ENCODE results near the gene DVL1.

DVL1 gene

GRCh38 chr1:1356166-1356795 lies 7.1 kb upstream of the DVL1 start:
- H3K79me2 ChIP-seq (ENCODE audit: control insufficient read depth, insufficient read depth, low read length, unreplicated experiment): peaks cover 31% of the 10 kb centered on the region
- H3K4me3 ChIP-seq (ENCODE audit: low read depth, low read length): peak overlapping the region; percentile 90
- no peaks in the 10 kb centered on the region for H3K36me3 ChIP-seq (ENCODE audit: insufficient read depth, low read length)
- H3K27me3 ChIP-seq (ENCODE audit: insufficient read depth, low read length): no peaks in the 10 kb centered on the region
- H3K4me1 ChIP-seq (ENCODE audit: control insufficient read depth, insufficient read depth, low read length, unreplicated experiment): peaks cover 45% of the 10 kb centered on the region
- H3K27ac ChIP-seq (ENCODE audit: low read depth, low read length): no peak overlapping the region; the same call in 1 of the 2 replicates
- H2AFZ ChIP-seq (ENCODE audit: low read length, unreplicated experiment): no peak overlapping the region

GRCh38 chr1:1355416-1355815 lies 6.2 kb upstream of the DVL1 start:
- Histone ChIP-seq H3K27me3 (ENCODE audit: insufficient read depth, low read length) (no peaks in the 10 kb centered on the region), H3K27ac (ENCODE audit: low read depth, low read length) (no peak overlapping the region), H3K36me3 (ENCODE audit: insufficient read depth, low read length) (no peaks in the 10 kb centered on the region), H3K4me3 (ENCODE audit: low read depth, low read length) (peak overlapping the region; percentile 90), H3K79me2 (ENCODE audit: control insufficient read depth, insufficient read depth, low read length, unreplicated experiment) (peaks cover 31% of the 10 kb centered on the region), H2AFZ (ENCODE audit: low read length, unreplicated experiment) (no peak overlapping the region), H3K4me1 (ENCODE audit: control insufficient read depth, insufficient read depth, low read length, unreplicated experiment) (peaks cover 36% of the 10 kb centered on the region)

- H3K27me3 ChIP-seq (ENCODE audit: insufficient read depth, low read length): no peaks in the 10 kb centered on the region
- H3K27ac ChIP-seq (ENCODE audit: low read depth, low read length): no peak overlapping the region
Measured at GRCh38 chr1:1354271-1355247, 5.3 kb upstream of the DVL1 start.

GRCh38 chr1:1353389-1354151 lies 4.4 kb upstream of the DVL1 start:
- H3K79me2 ChIP-seq (ENCODE audit: control insufficient read depth, insufficient read depth, low read length, unreplicated experiment): peaks cover 35% of the 10 kb centered on the region
- H3K4me1 ChIP-seq (ENCODE audit: control insufficient read depth, insufficient read depth, low read length, unreplicated experiment): peaks cover 18% of the 10 kb centered on the region
- no peak overlapping the region for H2AFZ ChIP-seq (ENCODE audit: low read length, unreplicated experiment)
- no peaks in the 10 kb centered on the region for H3K36me3 ChIP-seq (ENCODE audit: insufficient read depth, low read length)
- no peak overlapping the region for H3K4me3 ChIP-seq (ENCODE audit: low read depth, low read length)
- no peak overlapping the region for H3K27ac ChIP-seq (ENCODE audit: low read depth, low read length)
- no peaks in the 10 kb centered on the region for H3K27me3 ChIP-seq (ENCODE audit: insufficient read depth, low read length)

More at GRCh38 chr1:1354271-1355247, 5.3 kb upstream of the DVL1 start:
- Histone ChIP-seq H3K4me3 (ENCODE audit: low read depth, low read length) (0 out of 2 replicates have a peak overlapping the region, but pooled peaks have one; percentile 90), H3K79me2 (ENCODE audit: control insufficient read depth, insufficient read depth, low read length, unreplicated experiment) (peaks cover 31% of the 10 kb centered on the region), H2AFZ (ENCODE audit: low read length, unreplicated experiment) (no peak overlapping the region), H3K36me3 (ENCODE audit: insufficient read depth, low read length) (no peaks in the 10 kb centered on the region), H3K4me1 (ENCODE audit: control insufficient read depth, insufficient read depth, low read length, unreplicated experiment) (peaks cover 28% of the 10 kb centered on the region)

GRCh38 chr1:1352786-1353388 lies 3.7 kb upstream of the DVL1 start:
- Histone ChIP-seq H3K4me1 (ENCODE audit: control insufficient read depth, insufficient read depth, low read length, unreplicated experiment) (peaks cover 17% of the 10 kb centered on the region), H3K79me2 (ENCODE audit: control insufficient read depth, insufficient read depth, low read length, unreplicated experiment) (peaks cover 42% of the 10 kb centered on the region), H2AFZ (ENCODE audit: low read length, unreplicated experiment) (no peak overlapping the region), H3K27me3 (ENCODE audit: insufficient read depth, low read length) (no peaks in the 10 kb centered on the region), H3K36me3 (ENCODE audit: insufficient read depth, low read length) (no peaks in the 10 kb centered on the region), H3K4me3 (ENCODE audit: low read depth, low read length) (no peak overlapping the region), H3K27ac (ENCODE audit: low read depth, low read length) (no peak overlapping the region)

GRCh38 chr1:1351511-1352427 lies 2.6 kb upstream of the DVL1 start:
- Histone ChIP-seq H3K4me3 (ENCODE audit: low read depth, low read length) (no peak overlapping the region; the same call in 1 of the 2 replicates), H3K27me3 (ENCODE audit: insufficient read depth, low read length) (no peaks in the 10 kb centered on the region)

GRCh38 chr1:1348420-1349255 lies 580 bp downstream of the DVL1 start:
- H3K79me2 ChIP-seq (ENCODE audit: control insufficient read depth, insufficient read depth, low read length, unreplicated experiment): peaks cover 55% of the 10 kb centered on the region
- H3K4me3 ChIP-seq (ENCODE audit: low read depth, low read length): peak overlapping the region; percentile 96
- no peak overlapping the region for H2AFZ ChIP-seq (ENCODE audit: low read length, unreplicated experiment)
- H3K27ac ChIP-seq (ENCODE audit: low read depth, low read length): peak overlapping the region; percentile 40; the same call in 1 of the 2 replicates
- no peaks in the 10 kb centered on the region for H3K27me3 ChIP-seq (ENCODE audit: insufficient read depth, low read length)
- peaks cover 49% of the 10 kb centered on the region for H3K4me1 ChIP-seq (ENCODE audit: control insufficient read depth, insufficient read depth, low read length, unreplicated experiment)
- H3K36me3 ChIP-seq (ENCODE audit: insufficient read depth, low read length): no peaks in the 10 kb centered on the region

More at GRCh38 chr1:1351511-1352427, 2.6 kb upstream of the DVL1 start:
- H2AFZ ChIP-seq (ENCODE audit: low read length, unreplicated experiment): no peak overlapping the region
- peaks cover 26% of the 10 kb centered on the region for H3K4me1 ChIP-seq (ENCODE audit: control insufficient read depth, insufficient read depth, low read length, unreplicated experiment)
- no peak overlapping the region for H3K27ac ChIP-seq (ENCODE audit: low read depth, low read length)
- no peaks in the 10 kb centered on the region for H3K36me3 ChIP-seq (ENCODE audit: insufficient read depth, low read length)
- peaks cover 45% of the 10 kb centered on the region for H3K79me2 ChIP-seq (ENCODE audit: control insufficient read depth, insufficient read depth, low read length, unreplicated experiment)

GRCh38 chr1:1347663-1348419 lies 1.4 kb downstream of the DVL1 start:
- no peak overlapping the region for H2AFZ ChIP-seq (ENCODE audit: low read length, unreplicated experiment)
- H3K36me3 ChIP-seq (ENCODE audit: insufficient read depth, low read length): no peaks in the 10 kb centered on the region
- H3K4me1 ChIP-seq (ENCODE audit: control insufficient read depth, insufficient read depth, low read length, unreplicated experiment): peaks cover 48% of the 10 kb centered on the region
- H3K27me3 ChIP-seq (ENCODE audit: insufficient read depth, low read length): no peaks in the 10 kb centered on the region
- peaks cover 61% of the 10 kb centered on the region for H3K79me2 ChIP-seq (ENCODE audit: control insufficient read depth, insufficient read depth, low read length, unreplicated experiment)
- H3K27ac ChIP-seq (ENCODE audit: low read depth, low read length): peak overlapping the region; percentile 40
- peak overlapping the region; percentile 96 for H3K4me3 ChIP-seq (ENCODE audit: low read depth, low read length)

All from ACC112 (cell line).